GM19351 (cell line): ENCODE data around the gene NCOA5.

Experiments
- ATAC-seq: cut with Tn5 transposase; IDR thresholded peaks from one replicate; pipeline ENCODE4 v1.9.1; 2021; ENCODE audit warnings: mild to moderate bottlenecking, moderate library complexity; ENCODE audit not compliant: unreplicated experiment

Gene NCOA5

GRCh38 chr20:46089417-46090388 lies at the start of gene NCOA5:
NCOA5 (minus strand) TSS chr20:46089962; CDS start chr20:46079424, 10,538 bp downstream.
- ATAC-seq, result peak; percentile 82

- no peak for ATAC-seq
Measured at GRCh38 chr20:46139266-46139889, 49.6 kb upstream of the NCOA5 start.

- ATAC-seq, result no peak
Measured at GRCh38 chr20:46137816-46138215, 48.1 kb upstream of the NCOA5 start.

GRCh38 chr20:46135856-46136633 lies 46.3 kb upstream of the NCOA5 start:
- ATAC-seq, result no peak

- no peak for ATAC-seq
Measured at GRCh38 chr20:46134716-46135115, 45.0 kb upstream of the NCOA5 start.

GRCh38 chr20:46133886-46134654 lies 44.3 kb upstream of the NCOA5 start:
- ATAC-seq, result no peak

- peak; percentile 53 for ATAC-seq
Measured at GRCh38 chr20:46132705-46133120, 43.0 kb upstream of the NCOA5 start.

- no peak for ATAC-seq
Measured at GRCh38 chr20:46131396-46131795, 41.6 kb upstream of the NCOA5 start.

GRCh38 chr20:46130534-46130933 lies 40.8 kb upstream of the NCOA5 start:
- ATAC-seq, result no peak

- ATAC-seq, result no peak
Measured at GRCh38 chr20:46129955-46130481, 40.3 kb upstream of the NCOA5 start.

GRCh38 chr20:46128310-46129151 lies 38.8 kb upstream of the NCOA5 start:
- no peak for ATAC-seq

GRCh38 chr20:46127396-46128010 lies 37.7 kb upstream of the NCOA5 start:
- ATAC-seq, result no peak

GRCh38 chr20:46126440-46127056 lies 36.8 kb upstream of the NCOA5 start:
- ATAC-seq, result no peak

- ATAC-seq, result no peak
Measured at GRCh38 chr20:46123482-46124245, 33.9 kb upstream of the NCOA5 start.

- no peak for ATAC-seq
Measured at GRCh38 chr20:46122516-46123481, 33.0 kb upstream of the NCOA5 start.

- no peak for ATAC-seq
Measured at GRCh38 chr20:46122071-46122470, 32.3 kb upstream of the NCOA5 start.
